ENCODE data around the gene PLOD3. TPM values are rescaled to one million over a fixed set of nuclear protein-coding genes. Genes with fewer than 3 reads are reported as not detected.

The PLOD3 gene
- total RNA-seq, 2 experiments from 2014 or later: 48.9 to 51.0 TPM

- Mint-ChIP-seq H3K4me1 (peaks cover 46% of the 10 kb centered on the region), H3K36me3 (peaks cover 2% of the 10 kb centered on the region), H3K4me3 (no peak overlapping the region), H3K27me3 (peaks cover 81% of the 10 kb centered on the region), H3K27ac (no peak overlapping the region), H3K9me3 (no peaks in the 10 kb centered on the region)
- no peak for DNase-seq
- POLR2A ChIA-PET: no interaction called here
- no peak for ATAC-seq (ENCODE audit: low read depth)
These were observed 50.3 kb downstream of the PLOD3 start for GRCh38 chr7:101166909-101167644.

DNA sequence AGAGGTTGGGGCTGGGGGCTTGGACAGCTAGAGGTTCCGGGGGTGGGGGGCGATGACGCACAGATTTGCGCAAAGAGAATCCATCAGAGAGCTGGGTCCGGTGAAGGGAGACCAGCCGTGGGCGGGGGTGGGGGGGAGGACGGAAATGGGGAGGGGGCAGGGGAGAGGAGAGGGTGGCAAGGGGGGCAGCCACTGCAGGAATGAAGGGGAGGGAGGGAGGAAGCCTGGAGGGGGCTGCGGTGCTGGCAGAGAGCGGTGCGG, 50.8 kb downstream of the PLOD3 start:
- Mint-ChIP-seq H3K27ac (no peak overlapping the region), H3K9me3 (no peaks in the 10 kb centered on the region), H3K4me1 (peaks cover 43% of the 10 kb centered on the region), H3K4me3 (no peak overlapping the region), H3K27me3 (peaks cover 77% of the 10 kb centered on the region), H3K36me3 (peaks cover 2% of the 10 kb centered on the region)
- no peak for DNase-seq
- POLR2A ChIA-PET: interaction anchor here (1.2 kb wide), 1 partner anchor 81 kb away, joined by 4 read pairs; the partner anchor contains the start of gene TRIM56
- ATAC-seq (ENCODE audit: low read depth): no peak

DNA sequence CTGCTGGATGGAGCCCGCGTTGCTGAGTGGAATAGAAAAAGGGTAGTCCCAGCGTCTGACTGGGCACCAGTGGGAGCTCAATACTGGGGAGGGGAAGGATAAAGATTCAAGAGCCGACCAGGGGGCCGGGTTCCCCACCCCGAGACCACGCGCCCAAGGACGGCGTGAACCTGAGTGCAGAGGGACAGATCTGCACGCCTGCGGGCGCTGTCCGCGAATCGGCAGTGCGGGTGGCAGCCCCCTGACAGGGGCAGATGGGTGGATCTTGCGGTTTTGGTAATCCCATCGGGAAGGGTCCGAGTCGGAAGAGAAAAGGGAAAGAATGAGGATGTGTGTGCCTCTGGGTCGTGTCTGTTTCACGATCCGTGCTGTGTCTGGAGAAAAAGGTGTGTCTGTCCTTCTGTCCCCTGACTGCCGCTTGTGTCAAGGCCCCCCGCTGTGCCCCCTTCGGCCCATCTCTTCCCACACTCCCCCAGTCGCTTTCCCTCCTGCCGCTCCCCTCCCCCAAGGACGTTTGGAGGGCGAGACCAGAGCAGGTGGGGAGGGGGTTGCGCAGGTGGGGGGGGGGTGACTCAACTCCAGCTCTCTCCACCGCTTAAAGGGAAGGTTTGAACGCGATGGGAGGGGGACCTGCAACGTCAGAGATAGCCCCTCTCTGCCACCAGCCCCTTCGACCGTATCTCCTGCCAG, 51.3 kb downstream of the PLOD3 start:
- Mint-ChIP-seq H3K9me3 (no peaks in the 10 kb centered on the region), H3K27me3 (peaks cover 73% of the 10 kb centered on the region), H3K4me3 (peak overlapping the region; percentile 87), H3K27ac (no peak overlapping the region), H3K4me1 (peaks cover 38% of the 10 kb centered on the region), H3K36me3 (peaks cover 4% of the 10 kb centered on the region)
- POLR2A ChIA-PET: interaction anchor here (0.6 to 2.4 kb wide), 6 partner anchors 8 to 1268 kb away, joined by 3 to 8 read pairs (median 4); partner anchors contain the start of genes SRRT, TRIM56 and UFSP1
- DNase-seq (no peak), ATAC-seq (ENCODE audit: low read depth) (no peak)

DNA sequence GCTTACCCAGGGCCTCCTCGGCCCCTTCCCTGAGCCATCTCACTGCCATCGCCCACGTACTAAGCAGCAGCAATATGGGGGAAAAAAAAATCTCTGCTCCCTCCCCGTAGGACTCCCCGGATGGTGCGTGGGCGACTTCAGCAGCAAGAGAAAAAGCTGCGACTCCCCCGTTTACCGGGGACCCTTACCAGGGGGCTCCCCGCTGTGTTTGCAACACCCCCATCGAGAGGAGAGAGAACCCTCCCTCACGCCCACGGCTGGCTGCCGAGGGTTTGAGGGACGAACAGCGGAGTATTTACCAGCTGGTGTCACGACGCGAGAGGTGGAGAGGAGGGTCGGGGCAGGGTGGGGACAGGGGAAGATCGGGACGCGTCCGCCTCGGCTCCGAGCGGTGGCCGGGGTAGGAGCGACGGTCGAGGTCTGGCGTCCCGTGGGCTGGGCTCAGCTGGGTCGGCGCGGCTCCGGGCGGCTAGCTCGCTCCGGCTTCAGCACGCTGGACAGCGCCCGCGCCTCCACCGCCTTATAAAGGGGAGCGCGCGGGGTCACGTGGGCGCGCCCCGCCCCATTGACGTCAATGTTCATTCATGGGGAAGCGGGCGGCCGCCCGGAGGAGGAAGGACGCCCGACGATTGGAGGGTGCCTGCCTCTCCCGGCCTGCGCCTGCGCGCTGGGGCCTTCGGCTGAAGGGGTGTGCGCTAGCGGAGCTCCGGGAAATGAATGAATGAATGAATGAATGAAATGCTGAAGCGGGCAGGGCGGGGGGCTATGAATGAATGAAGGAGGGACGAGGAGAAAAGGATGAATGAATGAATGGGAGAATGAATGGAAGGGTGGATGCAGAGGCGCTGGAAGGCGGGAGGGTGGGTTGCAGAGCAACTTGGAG, 52.1 kb downstream of the PLOD3 start, which contains the start of gene VGF:
Gene VGF (minus strand): TSS at position 495 of the 883 bp plus-strand sequence. CDS start 726 bp downstream, outside the sequence.
- Mint-ChIP-seq H3K27ac (peak within 1 kb of the TSS; percentile 40), H3K27me3 (peaks cover 65% of the 10 kb centered on the region), H3K4me3 (peak within 1 kb of the TSS; percentile 87), H3K4me1 (peaks cover 31% of the 10 kb centered on the region), H3K9me3 (no peaks in the 10 kb centered on the region), H3K36me3 (peaks cover 4% of the 10 kb centered on the region)
- ATAC-seq (ENCODE audit: low read depth): peak; percentile 84
- DNase-seq: peak; percentile 97
- POLR2A ChIA-PET: interaction anchor here (0.6 to 2.4 kb wide), 7 partner anchors 8 to 1268 kb away, joined by 3 to 8 read pairs (median 4); partner anchors contain the start of genes SRRT, TRIM56 and UFSP1

DNA sequence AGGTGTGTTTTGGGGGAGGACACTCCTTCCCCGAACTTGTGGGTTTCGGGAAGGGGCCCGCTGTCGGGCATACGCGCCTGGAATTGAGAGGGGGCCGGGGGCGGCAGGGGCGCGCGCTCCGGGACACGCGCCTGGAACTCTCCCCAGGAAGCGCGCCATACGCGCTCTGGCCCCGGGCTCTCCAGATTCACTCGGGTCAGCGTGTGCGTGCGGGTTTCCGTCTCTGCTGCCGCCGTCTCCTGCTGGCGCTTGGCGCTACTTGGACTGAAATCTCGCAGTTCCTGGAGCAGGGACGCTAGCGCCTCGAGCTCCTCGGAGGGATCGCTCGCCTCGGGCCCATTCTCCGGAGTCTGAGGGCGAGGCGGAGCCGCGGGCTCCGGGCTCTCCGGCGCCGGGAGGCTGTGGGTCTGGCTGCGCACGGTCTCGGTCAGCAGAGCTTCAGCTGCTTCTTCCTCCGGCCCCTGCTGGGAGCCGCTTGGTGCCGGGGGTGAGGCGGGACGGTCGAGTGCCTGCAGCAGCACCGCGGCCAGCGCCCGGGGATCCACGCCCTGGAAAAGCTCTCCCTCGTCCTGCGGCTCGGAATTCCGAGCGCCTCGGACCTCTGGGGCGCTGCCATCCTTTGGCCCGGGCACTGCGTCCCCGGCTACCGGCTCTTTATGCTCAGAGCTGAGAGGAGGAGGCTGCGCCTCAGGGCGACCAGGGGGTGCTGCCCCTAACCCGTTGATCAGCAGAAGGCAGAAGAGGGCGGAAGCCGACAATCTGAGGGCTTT, 53.1 kb downstream of the PLOD3 start:
- Mint-ChIP-seq H3K4me1 (peaks cover 25% of the 10 kb centered on the region), H3K27ac (no peak overlapping the region), H3K27me3 (peaks cover 54% of the 10 kb centered on the region), H3K36me3 (peaks cover 6% of the 10 kb centered on the region), H3K4me3 (peak overlapping the region; percentile 25), H3K9me3 (no peaks in the 10 kb centered on the region)
- DNase-seq (peak; percentile 48), ATAC-seq (ENCODE audit: low read depth) (no peak)
- POLR2A ChIA-PET: interaction anchor here (2.4 kb wide), 1 partner anchor 9 kb away, joined by 8 read pairs; no protein-coding TSS in a partner anchor

GRCh38 chr7:101163279-101164070, 53.9 kb downstream of the PLOD3 start:
- no peaks in the 10 kb centered on the region for H3K9me3 Mint-ChIP-seq
- peak overlapping the region; percentile 75 for H3K4me3 Mint-ChIP-seq
- ATAC-seq (ENCODE audit: low read depth) (peak; percentile 45), DNase-seq (peak; percentile 66)
- H3K36me3 Mint-ChIP-seq: peaks cover 6% of the 10 kb centered on the region
- no peak overlapping the region for H3K27ac Mint-ChIP-seq
- peaks cover 20% of the 10 kb centered on the region for H3K4me1 Mint-ChIP-seq
- POLR2A ChIA-PET: interaction anchor here (2.4 kb wide), 1 partner anchor 10 kb away, joined by 8 read pairs; no protein-coding TSS in a partner anchor
- H3K27me3 Mint-ChIP-seq: peaks cover 47% of the 10 kb centered on the region

GRCh38 chr7:101162551-101163278, 54.7 kb downstream of the PLOD3 start:
- POLR2A ChIA-PET: interaction anchor here (0.6 to 1.2 kb wide), 2 partner anchors 19 to 22 kb away, joined by 3 to 6 read pairs; no protein-coding TSS in a partner anchor
- Mint-ChIP-seq H3K36me3 (peaks cover 10% of the 10 kb centered on the region), H3K9me3 (no peaks in the 10 kb centered on the region), H3K27me3 (peaks cover 39% of the 10 kb centered on the region), H3K4me3 (peak overlapping the region; percentile 70), H3K27ac (no peak overlapping the region), H3K4me1 (peaks cover 19% of the 10 kb centered on the region)
- DNase-seq: peak; percentile 59
- no peak for ATAC-seq (ENCODE audit: low read depth)

DNA sequence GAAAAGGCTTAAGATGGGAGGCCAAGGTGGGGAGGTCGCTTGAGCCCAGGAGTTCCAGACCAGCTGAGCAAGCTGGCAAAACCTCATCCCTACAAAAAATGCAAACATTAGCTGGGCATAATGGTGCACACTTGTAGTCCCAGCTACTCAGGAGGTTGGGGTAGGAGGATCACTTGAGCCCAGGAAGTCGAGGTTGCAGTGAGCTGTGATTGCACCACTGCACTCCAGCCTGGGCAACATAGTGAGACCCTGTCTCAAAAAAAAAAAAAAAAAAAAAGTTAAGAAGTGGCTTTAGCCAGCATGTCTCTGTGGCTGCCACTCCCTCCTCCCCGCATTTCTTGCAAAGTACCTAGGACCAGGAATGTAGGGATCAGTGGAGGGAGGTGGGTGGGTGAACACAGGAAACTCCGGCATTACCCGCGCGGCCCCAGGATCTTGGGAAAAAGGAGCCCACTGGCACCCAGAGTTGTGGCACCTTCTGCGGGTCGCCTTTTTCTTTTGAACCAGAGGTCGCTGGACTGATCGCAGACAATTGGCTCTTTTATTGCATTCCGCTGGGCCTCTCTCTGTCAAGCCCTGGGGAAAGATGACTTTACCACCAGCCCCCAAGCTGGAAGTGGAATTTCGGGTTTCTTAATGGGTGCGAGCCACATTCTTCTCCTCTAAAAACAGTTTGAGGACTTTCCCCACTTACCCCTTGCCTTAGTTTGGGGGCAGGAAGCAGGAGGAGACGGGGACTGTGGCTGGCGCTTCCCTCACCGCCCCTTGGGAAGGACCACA, 55.5 kb downstream of the PLOD3 start:
- Mint-ChIP-seq H3K9me3 (no peaks in the 10 kb centered on the region), H3K27me3 (peaks cover 31% of the 10 kb centered on the region), H3K36me3 (peaks cover 10% of the 10 kb centered on the region), H3K27ac (no peak overlapping the region), H3K4me1 (peaks cover 17% of the 10 kb centered on the region), H3K4me3 (peak overlapping the region; percentile 70)
- DNase-seq (no peak), ATAC-seq (ENCODE audit: low read depth) (no peak)
- POLR2A ChIA-PET: interaction anchor here (0.7 to 1.2 kb wide), 2 partner anchors 21 to 1745 kb away, joined by 3 to 8 read pairs; no protein-coding TSS in a partner anchor

GRCh38 chr7:101160910-101161309, 56.5 kb downstream of the PLOD3 start:
- DNase-seq: no peak
- H3K9me3 Mint-ChIP-seq: no peaks in the 10 kb centered on the region
- POLR2A ChIA-PET: no interaction called here
- no peak overlapping the region for H3K27ac Mint-ChIP-seq
- H3K27me3 Mint-ChIP-seq: peaks cover 22% of the 10 kb centered on the region
- peaks cover 14% of the 10 kb centered on the region for H3K4me1 Mint-ChIP-seq
- ATAC-seq (ENCODE audit: low read depth): no peak
- H3K4me3 Mint-ChIP-seq: no peak overlapping the region
- H3K36me3 Mint-ChIP-seq: peaks cover 13% of the 10 kb centered on the region

GRCh38 chr7:101159696-101160674, 57.4 kb downstream of the PLOD3 start:
- Mint-ChIP-seq H3K4me1 (peaks cover 15% of the 10 kb centered on the region), H3K9me3 (no peaks in the 10 kb centered on the region), H3K27me3 (peaks cover 14% of the 10 kb centered on the region), H3K27ac (no peak overlapping the region), H3K36me3 (peaks cover 12% of the 10 kb centered on the region), H3K4me3 (no peak overlapping the region)
- DNase-seq: no peak
- POLR2A ChIA-PET: no interaction called here
- ATAC-seq (ENCODE audit: low read depth): no peak
